ENCODE data around the gene ZNF138. TPM values are rescaled to one million over a fixed set of nuclear protein-coding genes. Genes with fewer than 3 reads are reported as not detected.
A peak's percentile ranks its signal among the peaks of the same experiment; 100 is the strongest.

Gene ZNF138
- polyA plus RNA-seq, 6 donors from 2014 or later, result 12.9 to 24.5 (median 21.6) TPM

- DNase-seq (no peak), ATAC-seq (ENCODE audit: low read depth in 2 of 2) (no peak)
- Mint-ChIP-seq H3K9me3 (peaks cover 0 to 23% (median 12%) of the 10 kb centered on the region in 7 donors), H3K27ac (no peak overlapping the region), H3K36me3 (peaks cover 8 to 33% of the 10 kb centered on the region in 2 donors), H3K4me3 (no peak overlapping the region), H3K27me3 (peaks cover 40 to 70% (median 55%) of the 10 kb centered on the region in 3 donors), H3K4me1 (peaks cover 4 to 20% (median 19%) of the 10 kb centered on the region in 3 donors)
Observed at GRCh38 chr7:64879800-64880199, 85.6 kb downstream of the ZNF138 start.

DNA sequence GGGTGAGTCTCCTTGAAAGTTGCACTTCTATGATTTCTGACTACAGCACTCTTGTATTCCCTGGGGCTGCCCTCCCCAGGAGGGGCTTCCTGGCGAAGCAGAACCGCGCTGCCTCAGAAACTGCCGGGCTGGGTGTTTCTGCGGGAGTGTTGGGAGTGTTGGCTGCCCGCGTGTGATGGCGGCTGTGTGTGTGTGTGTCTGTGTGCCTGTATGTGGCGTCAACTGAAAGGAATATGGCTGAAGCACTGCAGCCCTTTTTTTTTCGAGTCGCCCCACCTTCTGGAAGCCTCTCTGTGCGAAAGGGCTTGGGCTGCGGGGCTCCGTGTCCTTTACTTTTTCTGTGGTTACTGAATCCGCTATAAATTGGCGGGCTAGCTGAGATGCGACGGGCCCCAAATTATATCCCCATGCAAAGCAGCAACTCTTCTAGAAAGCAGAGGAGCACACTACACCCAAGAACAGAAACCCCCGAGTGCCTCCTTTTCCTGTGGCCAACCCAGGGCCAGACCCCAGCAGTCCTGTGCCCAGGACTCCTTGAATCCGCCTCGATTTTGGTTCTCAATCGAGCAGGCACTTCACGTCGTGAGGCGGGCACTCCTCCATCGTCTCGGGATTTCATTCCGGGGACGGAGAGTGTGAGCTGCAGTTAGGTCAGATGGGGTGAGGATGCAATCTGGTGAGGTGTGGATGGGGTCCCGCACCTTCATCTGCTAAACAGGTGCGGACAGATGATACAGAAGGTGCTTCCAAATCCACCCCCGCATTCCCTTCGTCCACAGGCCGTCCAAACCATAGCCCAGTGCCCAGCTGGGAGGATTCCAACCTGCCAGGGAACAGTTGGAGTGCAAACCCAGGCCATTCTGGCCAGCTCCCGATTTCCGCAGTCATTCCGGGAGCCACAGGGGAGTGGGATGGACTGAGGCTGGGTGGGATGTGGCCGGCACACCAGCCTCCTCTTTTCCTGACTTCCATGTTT, 86.4 kb downstream of the ZNF138 start:
- no peak for DNase-seq
- H3K9me3 Mint-ChIP-seq, result peaks cover 0 to 23% (median 12%) of the 10 kb centered on the region in 7 donors
- no peak overlapping the region for H3K27ac Mint-ChIP-seq
- peak overlapping the region in 2 of 8 donors; percentile 8 to 56 for H3K4me3 Mint-ChIP-seq
- peaks cover 47 to 78% (median 64%) of the 10 kb centered on the region in 3 donors for H3K27me3 Mint-ChIP-seq
- H3K4me1 Mint-ChIP-seq, result peaks cover 4 to 20% (median 19%) of the 10 kb centered on the region in 3 donors
- ATAC-seq (ENCODE audit: low read depth in 2 of 2), result no peak
- peaks cover 8 to 38% of the 10 kb centered on the region in 2 donors for H3K36me3 Mint-ChIP-seq

GRCh38 chr7:64881461-64882287, 87.4 kb downstream of the ZNF138 start:
- H3K9me3 Mint-ChIP-seq, result peaks cover 0 to 23% (median 12%) of the 10 kb centered on the region in 7 donors
- DNase-seq, result no peak
- peak overlapping the region in 5 of 8 donors; percentile 19 to 80 (median 45) for H3K4me3 Mint-ChIP-seq
- no peak for ATAC-seq (ENCODE audit: low read depth in 2 of 2)
- H3K27ac Mint-ChIP-seq, result peak overlapping the region in 2 of 6 donors; percentile 52 to 60
- H3K4me1 Mint-ChIP-seq, result peaks cover 4 to 20% (median 19%) of the 10 kb centered on the region in 3 donors
- H3K27me3 Mint-ChIP-seq, result peaks cover 57 to 84% (median 74%) of the 10 kb centered on the region in 3 donors
- H3K36me3 Mint-ChIP-seq, result peaks cover 8 to 37% of the 10 kb centered on the region in 2 donors

- Mint-ChIP-seq H3K27me3 (peaks cover 57 to 84% (median 74%) of the 10 kb centered on the region in 3 donors), H3K4me3 (peak overlapping the region; percentile 31 to 89 (median 78)), H3K4me1 (peaks cover under 1 to 15% (median 13%) of the 10 kb centered on the region in 3 donors), H3K36me3 (peaks cover 8 to 28% of the 10 kb centered on the region in 2 donors), H3K27ac (peak overlapping the region in 2 of 6 donors; percentile 60 to 64), H3K9me3 (peaks cover 0 to 23% (median 12%) of the 10 kb centered on the region in 7 donors)
- DNase-seq, result no peak
- ATAC-seq (ENCODE audit: low read depth in 2 of 2), result peak; percentile 37 to 54
Observed at GRCh38 chr7:64882341-64883112, 88.3 kb downstream of the ZNF138 start.

Other genes starting within 250 kb of the ZNF138 start
- 10 to 100 TPM in 5 of 6 donors, 1 to 10 TPM in 1; 3.7 to 16.9 (median 14.3) TPM for gene ZNF680, start 231.4 kb upstream of the ZNF138 start, polyA plus RNA-seq (ENCODE audit: low read depth in 6 of 6)
- gene ZNF107, start 128.3 kb upstream of the ZNF138 start, polyA plus RNA-seq (ENCODE audit: low read depth in 6 of 6), result 10 to 100 TPM; 13.6 to 37.3 (median 23.6) TPM
- gene ZNF273, start 108.8 kb downstream of the ZNF138 start, polyA plus RNA-seq (ENCODE audit: low read depth in 6 of 6), result 10 to 100 TPM; 10.0 to 18.0 (median 12.6) TPM
- gene ZNF117, start 196.6 kb downstream of the ZNF138 start, polyA plus RNA-seq (ENCODE audit: low read depth in 6 of 6), result 1 to 10 TPM in 5 of 6 donors, under 1 TPM in 1; 0.46 to 5.4 (median 3.4) TPM
- 10 to 100 TPM in 2 of 6 donors, 1 to 10 TPM in 4; 4.3 to 19.3 (median 9.5) TPM for gene ERV3-1, start 212.3 kb downstream of the ZNF138 start, polyA plus RNA-seq (ENCODE audit: low read depth in 6 of 6)

All from naive B cell (primary cell).